BE2C (cell line): ENCODE measurements around the gene LRRC8C.
A peak's percentile ranks its signal among the peaks of the same experiment; 100 is the strongest.

Source experiments
- DNase-seq: peaks from one replicate; pipeline ENCODE4 v3.0.0-alpha.2; 2020
- H3K27me3 ChIP-seq: fragments of 250-450 bp; sonication (Bioruptor Pico); 2 replicates; pipeline ENCODE4 v1.5.1; 2020; ENCODE audit warnings: mild to moderate bottlenecking
- H3K36me3 ChIP-seq: fragments of 250-450 bp; sonication (Bioruptor Pico); 2 replicates; pipeline ENCODE4 v1.5.1; 2020; ENCODE audit warnings: mild to moderate bottlenecking
- H3K4me1 ChIP-seq: fragments of 250-450 bp; sonication (Bioruptor Pico); 2 replicates; pipeline ENCODE4 v1.5.1; 2020
- H3K4me3 ChIP-seq: 2 replicates; pipeline ENCODE4 v1.5.1; 2011; ENCODE audit warnings: low read depth, low read length
- H3K9me3 ChIP-seq: fragments of 250-450 bp; sonication (Bioruptor Pico); 2 replicates; pipeline ENCODE4 v1.5.1; 2020
- TF ChIP-seq, protein P1 (sequence below): IDR thresholded peaks from 2 replicates; pipeline ENCODE4 v1.5.1; 2012; ENCODE audit warnings: mild to moderate bottlenecking, low read depth, low read length

LRRC8C gene

DNA sequence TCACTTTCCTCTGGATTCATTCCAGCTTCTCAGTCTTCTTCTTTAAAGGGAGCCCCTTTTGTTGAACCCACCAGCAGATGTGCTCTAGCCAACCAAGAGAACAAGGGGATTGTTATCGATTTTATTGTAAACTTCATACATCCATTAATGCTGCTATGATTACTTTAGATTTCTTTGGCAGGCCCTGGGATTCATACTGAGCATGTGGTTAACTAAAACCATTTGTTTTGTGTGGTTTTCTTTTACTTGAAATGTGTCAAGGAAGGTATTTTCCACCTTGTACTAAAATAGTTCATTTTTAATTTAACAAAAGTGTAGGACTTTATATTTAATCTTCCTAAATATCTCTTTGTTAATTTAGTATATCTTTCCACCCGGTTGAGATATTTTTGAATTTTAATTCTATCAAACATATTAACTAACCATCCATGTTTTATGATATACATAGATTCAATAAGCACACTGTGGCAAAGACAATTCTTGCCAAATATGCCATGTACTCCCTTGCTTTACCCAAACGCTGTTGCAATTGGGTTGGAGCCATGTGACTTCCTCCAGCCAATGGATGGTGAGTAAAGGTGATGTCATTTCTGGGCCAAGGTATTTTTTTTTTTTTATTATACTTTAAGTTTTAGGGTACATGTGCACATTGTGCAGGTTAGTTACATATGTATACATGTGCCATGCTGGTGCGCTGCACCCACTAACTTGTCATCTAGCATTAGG is 113.7 kb downstream of the LRRC8C start:
- Histone ChIP-seq H3K4me1 (no peaks in the 10 kb centered on the region), H3K4me3 (no peak overlapping the region), H3K27me3 (no peaks in the 10 kb centered on the region), H3K9me3 (no peaks in the 10 kb centered on the region), H3K36me3 (no peaks in the 10 kb centered on the region)
- TF ChIP-seq, protein P1, sequence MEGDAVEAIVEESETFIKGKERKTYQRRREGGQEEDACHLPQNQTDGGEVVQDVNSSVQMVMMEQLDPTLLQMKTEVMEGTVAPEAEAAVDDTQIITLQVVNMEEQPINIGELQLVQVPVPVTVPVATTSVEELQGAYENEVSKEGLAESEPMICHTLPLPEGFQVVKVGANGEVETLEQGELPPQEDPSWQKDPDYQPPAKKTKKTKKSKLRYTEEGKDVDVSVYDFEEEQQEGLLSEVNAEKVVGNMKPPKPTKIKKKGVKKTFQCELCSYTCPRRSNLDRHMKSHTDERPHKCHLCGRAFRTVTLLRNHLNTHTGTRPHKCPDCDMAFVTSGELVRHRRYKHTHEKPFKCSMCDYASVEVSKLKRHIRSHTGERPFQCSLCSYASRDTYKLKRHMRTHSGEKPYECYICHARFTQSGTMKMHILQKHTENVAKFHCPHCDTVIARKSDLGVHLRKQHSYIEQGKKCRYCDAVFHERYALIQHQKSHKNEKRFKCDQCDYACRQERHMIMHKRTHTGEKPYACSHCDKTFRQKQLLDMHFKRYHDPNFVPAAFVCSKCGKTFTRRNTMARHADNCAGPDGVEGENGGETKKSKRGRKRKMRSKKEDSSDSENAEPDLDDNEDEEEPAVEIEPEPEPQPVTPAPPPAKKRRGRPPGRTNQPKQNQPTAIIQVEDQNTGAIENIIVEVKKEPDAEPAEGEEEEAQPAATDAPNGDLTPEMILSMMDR, result no peak
- no peak for DNase-seq

DNA sequence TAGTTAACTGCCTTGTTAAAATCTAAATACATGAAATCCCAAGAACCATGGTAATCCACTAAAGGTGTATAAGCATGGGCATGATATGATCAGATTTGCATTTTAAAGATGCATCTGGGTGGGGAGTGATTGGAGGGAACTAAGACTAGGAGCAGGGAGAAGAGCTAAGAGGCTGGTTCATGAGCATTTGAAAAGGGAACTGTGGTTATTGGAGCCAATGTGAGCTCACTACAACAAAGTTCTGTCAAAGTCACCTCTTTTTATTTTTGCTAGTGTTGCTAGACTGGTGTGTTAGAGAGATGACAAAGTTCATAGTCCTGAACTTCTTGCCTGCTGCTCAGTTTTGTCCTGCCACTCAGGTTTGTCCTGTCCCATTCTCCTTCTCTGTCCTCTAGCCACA is 120.8 kb downstream of the LRRC8C start:
- no peaks in the 10 kb centered on the region for H3K9me3 ChIP-seq
- H3K4me1 ChIP-seq, result peaks cover 5% of the 10 kb centered on the region; the same call in 1 of the 2 replicates
- H3K4me3 ChIP-seq, result no peak overlapping the region
- no peaks in the 10 kb centered on the region for H3K27me3 ChIP-seq
- no peak for DNase-seq
- no peaks in the 10 kb centered on the region for H3K36me3 ChIP-seq
- TF ChIP-seq, protein P1, result no peak

DNA sequence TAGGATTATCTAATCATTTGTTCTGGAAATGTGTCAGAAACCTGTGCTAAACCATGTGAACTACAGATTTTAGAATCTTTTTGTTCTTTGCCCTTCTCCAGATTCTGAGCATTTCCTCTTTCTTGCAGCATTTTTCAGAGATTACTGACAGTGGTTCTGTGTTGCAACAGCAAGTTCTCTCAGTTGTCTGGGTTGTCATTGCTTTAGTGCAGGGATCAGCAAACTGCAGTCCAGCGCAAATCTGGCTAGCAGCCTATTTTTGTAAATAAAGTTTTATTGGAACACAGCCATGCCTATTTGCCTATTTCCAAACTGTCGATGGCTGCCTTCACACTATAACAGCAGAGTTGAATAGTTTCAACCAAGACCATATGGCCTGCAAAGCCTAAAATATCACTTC is 121.6 kb downstream of the LRRC8C start:
- no peaks in the 10 kb centered on the region for H3K36me3 ChIP-seq
- no peak overlapping the region for H3K4me3 ChIP-seq
- H3K27me3 ChIP-seq, result no peaks in the 10 kb centered on the region
- TF ChIP-seq, protein P1, result no peak
- H3K9me3 ChIP-seq, result no peaks in the 10 kb centered on the region
- DNase-seq, result no peak
- peaks cover 5% of the 10 kb centered on the region; the same call in 1 of the 2 replicates for H3K4me1 ChIP-seq

DNA sequence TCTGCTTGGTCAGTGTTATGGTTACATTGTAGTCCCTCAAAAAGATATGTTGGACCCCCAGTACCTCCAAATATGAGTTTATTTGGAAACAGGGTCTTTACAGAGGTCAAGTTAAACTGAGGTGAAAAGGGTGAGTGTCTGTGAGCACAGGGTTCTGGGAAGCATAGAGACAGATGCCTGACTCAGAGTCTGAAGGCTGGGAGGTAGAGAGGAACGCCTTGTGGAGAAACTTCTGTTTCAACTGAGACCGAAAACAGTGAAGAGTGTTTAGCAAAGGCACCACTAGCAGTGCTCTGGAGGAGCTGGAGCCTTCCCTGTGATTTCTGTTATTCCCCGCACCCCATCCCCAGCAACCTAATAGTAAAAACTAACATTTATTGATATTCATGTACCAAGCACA is 122.7 kb downstream of the LRRC8C start:
- DNase-seq, result no peak
- H3K4me1 ChIP-seq, result peaks cover 5% of the 10 kb centered on the region; the same call in 1 of the 2 replicates
- no peaks in the 10 kb centered on the region for H3K36me3 ChIP-seq
- TF ChIP-seq, protein P1, result no peak
- H3K9me3 ChIP-seq, result no peaks in the 10 kb centered on the region
- H3K27me3 ChIP-seq, result no peaks in the 10 kb centered on the region
- H3K4me3 ChIP-seq, result no peak overlapping the region

DNA sequence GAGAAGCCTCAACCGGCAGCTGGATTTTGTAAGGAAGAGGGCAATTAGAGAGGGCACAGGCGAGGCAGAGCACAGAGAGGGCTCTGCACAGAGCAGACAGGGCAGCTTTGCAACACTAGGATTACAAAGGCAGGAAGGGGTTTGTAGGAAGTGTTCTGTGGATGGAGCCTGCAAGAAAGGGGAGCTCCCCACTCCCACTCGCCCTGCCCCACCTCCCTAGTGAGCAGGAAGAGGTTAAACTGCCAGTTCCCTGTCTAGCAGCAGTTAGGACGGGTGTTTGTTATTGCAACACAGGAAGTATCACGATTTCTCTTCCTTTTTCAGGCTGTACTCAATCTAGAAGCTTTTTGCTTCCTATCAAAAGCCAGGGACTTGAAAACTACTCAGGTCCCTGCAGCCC is 124.6 kb downstream of the LRRC8C start:
- TF ChIP-seq, protein P1, result no peak
- no peak for DNase-seq
- Histone ChIP-seq H3K36me3 (no peaks in the 10 kb centered on the region), H3K27me3 (no peaks in the 10 kb centered on the region), H3K9me3 (no peaks in the 10 kb centered on the region), H3K4me3 (0 out of 2 replicates have a peak overlapping the region, but pooled peaks have one; percentile 14), H3K4me1 (peaks cover 5% of the 10 kb centered on the region; the same call in 1 of the 2 replicates)

DNA sequence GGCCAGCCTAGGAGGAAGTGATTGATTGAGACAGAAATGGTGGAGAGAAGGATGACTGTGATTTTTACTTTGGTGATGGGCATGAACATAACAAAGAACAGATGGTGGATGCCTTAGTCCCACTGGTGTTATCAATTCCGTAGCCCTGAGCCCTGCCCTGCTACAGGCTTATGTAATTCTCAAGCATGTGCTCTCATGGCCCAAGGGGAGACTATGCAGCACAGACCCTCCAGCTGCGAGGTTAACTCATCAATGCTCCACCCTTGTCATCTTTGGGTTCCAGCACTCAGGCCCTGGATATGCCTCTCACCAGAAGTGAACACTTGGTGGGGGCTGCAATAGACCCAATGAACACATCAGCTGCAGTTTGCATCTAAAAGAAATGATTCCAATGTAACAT is 125.2 kb downstream of the LRRC8C start:
- DNase-seq, result no peak
- H3K36me3 ChIP-seq, result no peaks in the 10 kb centered on the region
- H3K9me3 ChIP-seq, result no peaks in the 10 kb centered on the region
- peaks cover 5% of the 10 kb centered on the region; the same call in 1 of the 2 replicates for H3K4me1 ChIP-seq
- H3K27me3 ChIP-seq, result no peaks in the 10 kb centered on the region
- TF ChIP-seq, protein P1, result no peak
- no peak overlapping the region for H3K4me3 ChIP-seq
